WTC11 (cell line): ENCODE results near the gene SRPK1. TPM values are rescaled to one million over a fixed set of nuclear protein-coding genes. Genes with fewer than 3 reads are reported as not detected.

Source experiments
- ATAC-seq: fragments of 200-7000 bp; cut with Tn5 transposase; 2 replicates; pipeline ENCODE4 v1.10.0; 2021; ENCODE audit warnings: mild to moderate bottlenecking, moderate library complexity
- CTCF ChIA-PET: fragments of 300-600 bp; sonication (Branson Sonifier 250); formaldehyde crosslinking; loops from one replicate; lab custom pipeline; 2021; ENCODE audit warnings: antibody characterized with exemption; lab: Charles Lee
- POLR2A ChIA-PET: fragments of 350-600 bp; sonication (Branson Sonifier 250); formaldehyde crosslinking; loops from one replicate; lab custom pipeline; 2021; ENCODE audit warnings: antibody characterized with exemption; lab: Charles Lee
- DNase-seq: peaks from one replicate; pipeline ENCODE4 v3.0.0; 2021; ENCODE audit warnings: low spot score
- H3K27ac Mint-ChIP-seq: 2 replicates; pipeline ENCODE4 v1.8.0; 2021; ENCODE audit warnings: mixed read lengths
- H3K27me3 Mint-ChIP-seq: 2 replicates; pipeline ENCODE4 v1.8.0; 2021; ENCODE audit warnings: low read depth, mild to moderate bottlenecking, moderate library complexity, mixed read lengths
- H3K36me3 Mint-ChIP-seq: 2 replicates; pipeline ENCODE4 v1.8.0; 2021; ENCODE audit warnings: mixed read lengths
- H3K4me1 Mint-ChIP-seq: 2 replicates; pipeline ENCODE4 v1.8.0; 2022; ENCODE audit warnings: mixed read lengths
- H3K4me3 Mint-ChIP-seq: 2 replicates; pipeline ENCODE4 v1.8.0; 2021; ENCODE audit warnings: mild to moderate bottlenecking, moderate library complexity, mixed read lengths
- H3K9me3 Mint-ChIP-seq: 2 replicates; pipeline ENCODE4 v1.8.0; 2021; ENCODE audit warnings: mixed read lengths
- AR ChIP-seq: fragments of 250-450 bp; sonication (Bioruptor Pico); IDR thresholded peaks from 2 replicates; pipeline ENCODE4 v1.9.0; 2021; ENCODE audit warnings: mild to moderate bottlenecking
- EMX1 ChIP-seq: fragments of 250-450 bp; sonication (Bioruptor Pico); IDR thresholded peaks from 2 replicates; pipeline ENCODE4 v1.8.0; 2021; ENCODE audit warnings: mild to moderate bottlenecking
- JUN ChIP-seq: sonication (generic); formaldehyde crosslinking; IDR thresholded peaks from 2 replicates; pipeline ENCODE4 v1.8.0; 2023; ENCODE audit warnings: mild to moderate bottlenecking, missing genetic modification reagents
- PREB ChIP-seq: sonication (generic); formaldehyde crosslinking; IDR thresholded peaks from 2 replicates; pipeline ENCODE4 v1.8.1; 2022; ENCODE audit warnings: mild to moderate bottlenecking, missing genetic modification reagents, moderate library complexity, borderline replicate concordance
- RELA ChIP-seq: sonication (generic); formaldehyde crosslinking; IDR thresholded peaks from 2 replicates; pipeline ENCODE4 v1.8.1; 2022; ENCODE audit warnings: missing genetic modification reagents, mild to moderate bottlenecking, borderline replicate concordance
- STAT6 ChIP-seq: sonication (generic); formaldehyde crosslinking; conservative IDR thresholded peaks from 2 replicates; pipeline ENCODE4 v1.8.1; 2023; ENCODE audit warnings: mild to moderate bottlenecking, low read depth, missing genetic modification reagents, moderate library complexity
- TCF7 ChIP-seq: sonication (generic); formaldehyde crosslinking; IDR thresholded peaks from 2 replicates; pipeline ENCODE4 v1.8.0; 2022; ENCODE audit warnings: mild to moderate bottlenecking, low read depth, missing genetic modification reagents, moderate library complexity
- TEAD4 ChIP-seq: sonication (generic); formaldehyde crosslinking; IDR thresholded peaks from 2 replicates; pipeline ENCODE4 v1.8.0; 2022; ENCODE audit warnings: mild to moderate bottlenecking, missing genetic modification reagents
- ZNF121 ChIP-seq: sonication (generic); formaldehyde crosslinking; IDR thresholded peaks from 2 replicates; pipeline ENCODE4 v1.8.0; 2023; ENCODE audit warnings: missing genetic modification reagents
- ZNF317 ChIP-seq: sonication (generic); formaldehyde crosslinking; IDR thresholded peaks from 2 replicates; pipeline ENCODE4 v1.8.1; 2023; ENCODE audit warnings: low read depth, mild to moderate bottlenecking, moderate library complexity, missing genetic modification reagents, borderline replicate concordance
- ZNF416 ChIP-seq: fragments of 250-450 bp; sonication (Bioruptor Pico); IDR thresholded peaks from 2 replicates; pipeline ENCODE4 v1.9.0; 2021; ENCODE audit warnings: mild to moderate bottlenecking, inconsistent platforms
- ZNF512 ChIP-seq: sonication (generic); formaldehyde crosslinking; IDR thresholded peaks from 2 replicates; pipeline ENCODE4 v1.8.1; 2022; ENCODE audit warnings: missing genetic modification reagents, borderline replicate concordance
- total RNA-seq: library from RNA; stranded (reverse); gene quantifications from 3 replicates; pipeline ENCODE4 v1.2.3, GENCODE V29; 2021
- TF ChIP-seq, protein P1 (sequence below): sonication (generic); formaldehyde crosslinking; conservative IDR thresholded peaks from 2 replicates; pipeline ENCODE4 v1.8.1; 2022; ENCODE audit warnings: mild to moderate bottlenecking, missing genetic modification reagents
- TF ChIP-seq, protein P2 (sequence below): sonication (generic); formaldehyde crosslinking; IDR thresholded peaks from 2 replicates; pipeline ENCODE4 v1.8.0; 2022; ENCODE audit warnings: mild to moderate bottlenecking, missing genetic modification reagents
- TF ChIP-seq, protein P3 (sequence below): fragments of 250-450 bp; sonication (Bioruptor Pico); IDR thresholded peaks from 2 replicates; pipeline ENCODE4 v1.8.0; 2021; ENCODE audit warnings: mild to moderate bottlenecking
- TF ChIP-seq, protein P4 (sequence below): sonication (generic); formaldehyde crosslinking; IDR thresholded peaks from 2 replicates; pipeline ENCODE4 v1.8.1; 2023; ENCODE audit warnings: mild to moderate bottlenecking, moderate library complexity, missing genetic modification reagents

SRPK1 gene
- total RNA-seq, 1 experiment from 2014 or later = 100.0 TPM

DNA sequence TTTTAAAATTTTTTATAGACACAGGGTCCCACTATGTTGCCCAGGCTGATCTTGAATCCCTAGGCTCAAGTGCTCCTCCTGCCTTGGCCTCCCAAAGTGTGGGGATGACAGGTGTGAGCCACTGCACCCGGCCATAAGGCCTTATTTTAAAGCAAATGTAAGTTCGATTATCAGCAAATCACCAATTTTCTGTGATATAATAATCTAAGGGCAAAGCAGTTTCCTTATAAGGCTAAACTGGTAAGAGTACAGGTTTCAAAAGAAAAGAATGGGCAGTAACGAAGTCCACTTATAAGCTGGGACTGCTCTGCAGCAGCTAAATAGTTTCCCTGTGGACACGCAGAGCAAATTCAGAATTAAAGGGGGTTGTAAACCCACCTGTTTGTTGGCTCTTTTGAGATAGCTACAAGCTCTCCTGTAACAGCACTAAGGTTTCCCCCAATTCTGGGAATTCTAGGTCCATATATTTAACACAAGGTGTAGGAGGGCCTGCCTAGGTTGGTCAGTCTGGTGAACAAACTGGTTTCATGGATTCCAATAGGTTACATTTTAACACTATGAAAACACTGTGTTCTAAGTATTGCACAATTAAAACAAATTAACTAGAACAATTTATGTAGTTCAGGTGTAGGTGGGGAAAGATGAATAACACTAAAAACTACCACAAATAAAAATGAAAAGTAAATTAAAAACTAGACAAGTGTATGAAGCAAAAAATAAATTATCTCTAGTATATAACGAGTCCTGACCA, 89.5 kb downstream of the SRPK1 start:
- DNase-seq (no peak), ATAC-seq (no peak; the same call in 1 of the 2 replicates)
- POLR2A ChIA-PET = no interaction called here
- Mint-ChIP-seq H3K9me3 (peaks cover 5% of the 10 kb centered on the region; the same call in 1 of the 2 replicates), H3K36me3 (peaks cover 22% of the 10 kb centered on the region), H3K27me3 (no peaks in the 10 kb centered on the region), H3K27ac (no peak overlapping the region; the same call in 1 of the 2 replicates), H3K4me3 (no peak overlapping the region), H3K4me1 (no peaks in the 10 kb centered on the region)
- CTCF ChIA-PET = no interaction called here
- TF ChIP-seq, protein P1, sequence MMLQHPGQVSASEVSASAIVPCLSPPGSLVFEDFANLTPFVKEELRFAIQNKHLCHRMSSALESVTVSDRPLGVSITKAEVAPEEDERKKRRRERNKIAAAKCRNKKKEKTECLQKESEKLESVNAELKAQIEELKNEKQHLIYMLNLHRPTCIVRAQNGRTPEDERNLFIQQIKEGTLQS (CRISPR knock-in tag) = no peak
- TF ChIP-seq TEAD4 (CRISPR knock-in tag) (no peak), AR (CRISPR knock-in tag) (no peak), TCF7 (CRISPR knock-in tag) (no peak), JUN (CRISPR knock-in tag) (no peak), ZNF317 (CRISPR knock-in tag) (no peak), ZNF121 (peak; percentile 24; the same call in 1 of the 2 replicates)
- TF ChIP-seq, protein P2, sequence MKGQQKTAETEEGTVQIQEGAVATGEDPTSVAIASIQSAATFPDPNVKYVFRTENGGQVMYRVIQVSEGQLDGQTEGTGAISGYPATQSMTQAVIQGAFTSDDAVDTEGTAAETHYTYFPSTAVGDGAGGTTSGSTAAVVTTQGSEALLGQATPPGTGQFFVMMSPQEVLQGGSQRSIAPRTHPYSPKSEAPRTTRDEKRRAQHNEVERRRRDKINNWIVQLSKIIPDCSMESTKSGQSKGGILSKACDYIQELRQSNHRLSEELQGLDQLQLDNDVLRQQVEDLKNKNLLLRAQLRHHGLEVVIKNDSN = no peak
- TF ChIP-seq, protein P3, sequence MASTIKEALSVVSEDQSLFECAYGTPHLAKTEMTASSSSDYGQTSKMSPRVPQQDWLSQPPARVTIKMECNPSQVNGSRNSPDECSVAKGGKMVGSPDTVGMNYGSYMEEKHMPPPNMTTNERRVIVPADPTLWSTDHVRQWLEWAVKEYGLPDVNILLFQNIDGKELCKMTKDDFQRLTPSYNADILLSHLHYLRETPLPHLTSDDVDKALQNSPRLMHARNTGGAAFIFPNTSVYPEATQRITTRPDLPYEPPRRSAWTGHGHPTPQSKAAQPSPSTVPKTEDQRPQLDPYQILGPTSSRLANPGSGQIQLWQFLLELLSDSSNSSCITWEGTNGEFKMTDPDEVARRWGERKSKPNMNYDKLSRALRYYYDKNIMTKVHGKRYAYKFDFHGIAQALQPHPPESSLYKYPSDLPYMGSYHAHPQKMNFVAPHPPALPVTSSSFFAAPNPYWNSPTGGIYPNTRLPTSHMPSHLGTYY (CRISPR knock-in tag) = no peak

DNA sequence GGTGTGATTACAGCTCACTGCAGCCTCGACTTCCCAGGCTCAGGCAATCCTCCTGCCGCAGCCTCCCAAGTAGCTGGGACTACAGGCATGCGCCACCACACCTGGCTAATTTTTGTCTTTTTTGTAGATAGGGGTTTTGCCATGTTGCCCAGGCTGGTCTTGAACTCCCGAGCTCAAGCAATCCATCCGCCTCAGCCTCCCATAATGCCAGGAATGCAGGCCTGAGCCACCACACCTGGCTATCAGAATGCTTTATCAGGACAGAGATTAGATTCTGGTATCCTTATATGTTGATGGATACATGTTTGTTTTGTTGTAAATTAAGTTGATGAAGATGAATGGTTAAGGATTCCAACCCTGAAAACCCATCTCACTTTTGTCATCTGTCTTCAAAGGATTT, 91.6 kb downstream of the SRPK1 start:
- POLR2A ChIA-PET = no interaction called here
- Mint-ChIP-seq H3K4me1 (0 out of 2 replicates have a peak, but pooled peaks cover 3% of the 10 kb centered on the region), H3K9me3 (peaks cover 5% of the 10 kb centered on the region; the same call in 1 of the 2 replicates), H3K27ac (no peak overlapping the region), H3K27me3 (no peaks in the 10 kb centered on the region), H3K36me3 (peaks cover 10% of the 10 kb centered on the region), H3K4me3 (no peak overlapping the region)
- CTCF ChIA-PET = no interaction called here
- no peak for TF ChIP-seq EMX1
- TF ChIP-seq RELA (CRISPR knock-in tag) = no peak
- no peak for TF ChIP-seq PREB (CRISPR knock-in tag)
- ATAC-seq (no peak), DNase-seq (no peak)

DNA sequence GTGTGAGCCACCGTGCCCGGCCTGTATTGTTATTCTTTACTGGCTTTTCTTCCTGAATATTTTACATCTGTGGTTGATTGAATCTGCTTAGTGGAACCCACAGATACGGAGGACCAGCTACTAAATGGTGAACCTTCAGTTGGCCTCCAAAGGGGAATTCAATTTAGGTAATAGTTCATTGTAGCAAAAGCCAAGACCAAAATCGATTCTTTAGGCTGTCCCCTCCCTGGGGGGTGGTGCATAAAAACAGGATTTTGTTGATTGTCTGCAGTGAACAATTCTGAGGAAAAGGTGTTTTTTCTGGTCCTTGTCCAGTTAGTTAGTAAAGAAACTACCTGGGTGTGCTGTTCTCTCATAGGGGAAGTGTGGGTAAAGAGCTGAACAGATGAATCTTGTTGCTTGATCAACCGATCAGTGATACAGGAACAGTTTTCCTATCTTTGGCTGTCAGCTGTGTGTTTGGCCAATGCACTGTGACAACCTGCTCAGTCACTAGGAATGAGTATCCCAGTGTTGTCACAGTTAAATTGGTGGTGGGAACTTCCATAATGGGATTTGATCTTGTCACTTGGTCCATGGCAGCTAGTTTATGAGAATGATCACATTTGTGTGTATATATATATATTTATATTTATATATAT, 96.2 kb downstream of the SRPK1 start:
- POLR2A ChIA-PET = no interaction called here
- Mint-ChIP-seq H3K9me3 (peaks cover 4% of the 10 kb centered on the region; the same call in 1 of the 2 replicates), H3K4me1 (0 out of 2 replicates have a peak, but pooled peaks cover 3% of the 10 kb centered on the region), H3K4me3 (no peak overlapping the region), H3K27me3 (no peaks in the 10 kb centered on the region), H3K36me3 (no peaks in the 10 kb centered on the region), H3K27ac (no peak overlapping the region)
- no peak for TF ChIP-seq ZNF416
- TF ChIP-seq, protein P4, sequence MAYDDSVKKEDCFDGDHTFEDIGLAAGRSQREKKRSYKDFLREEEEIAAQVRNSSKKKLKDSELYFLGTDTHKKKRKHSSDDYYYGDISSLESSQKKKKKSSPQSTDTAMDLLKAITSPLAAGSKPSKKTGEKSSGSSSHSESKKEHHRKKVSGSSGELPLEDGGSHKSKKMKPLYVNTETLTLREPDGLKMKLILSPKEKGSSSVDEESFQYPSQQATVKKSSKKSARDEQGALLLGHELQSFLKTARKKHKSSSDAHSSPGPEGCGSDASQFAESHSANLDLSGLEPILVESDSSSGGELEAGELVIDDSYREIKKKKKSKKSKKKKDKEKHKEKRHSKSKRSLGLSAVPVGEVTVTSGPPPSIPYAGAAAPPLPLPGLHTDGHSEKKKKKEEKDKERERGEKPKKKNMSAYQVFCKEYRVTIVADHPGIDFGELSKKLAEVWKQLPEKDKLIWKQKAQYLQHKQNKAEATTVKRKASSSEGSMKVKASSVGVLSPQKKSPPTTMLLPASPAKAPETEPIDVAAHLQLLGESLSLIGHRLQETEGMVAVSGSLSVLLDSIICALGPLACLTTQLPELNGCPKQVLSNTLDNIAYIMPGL (CRISPR knock-in tag) = no peak
- no peak for TF ChIP-seq ZNF512 (CRISPR knock-in tag)
- no peak for TF ChIP-seq STAT6
- DNase-seq (no peak), ATAC-seq (no peak)
- CTCF ChIA-PET = interaction anchor here (0.6 kb wide), 1 partner anchor 271 kb away, joined by 3 read pairs; no protein-coding TSS in a partner anchor
